ENCODE measurements around the gene ANTKMT.

DNA sequence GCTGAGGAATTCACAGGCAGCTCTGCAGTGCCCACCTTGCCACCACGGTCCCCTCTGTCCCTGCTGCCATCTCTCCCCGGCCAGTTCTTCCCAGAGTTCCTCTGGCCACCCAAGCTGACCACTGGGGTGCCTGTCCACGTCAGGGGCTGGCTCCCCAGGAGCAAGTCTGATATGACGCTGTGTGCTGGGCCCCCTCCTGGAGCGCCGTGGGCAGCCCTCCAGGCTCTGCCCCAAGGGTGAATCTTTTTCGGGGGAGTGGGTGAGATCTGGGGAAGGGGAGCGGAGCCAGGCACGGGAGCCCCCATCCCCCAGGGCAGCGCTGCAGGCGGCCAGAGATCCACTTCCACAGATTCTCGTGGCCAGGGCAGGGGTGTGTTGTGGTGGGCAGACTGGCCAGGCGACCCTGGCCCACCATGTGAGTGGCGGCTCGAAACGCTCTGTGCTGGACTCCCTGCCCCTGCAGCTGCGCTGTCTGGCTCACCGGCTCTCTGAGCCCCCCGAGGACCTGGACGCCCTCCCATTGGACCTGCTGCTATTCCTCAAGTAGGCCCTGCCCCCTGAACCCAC lies 43.3 kb downstream of the ANTKMT start:
- no peak for TF ChIP-seq CTCF (conservative IDR thresholded peaks at IDR 0.05; ENCODE audit: low read depth, low read length)
- TF ChIP-seq MAZ (IDR thresholded peaks at IDR 0.05; ENCODE audit: borderline replicate concordance, low read depth, low read length) = no peak
- no peak for TF ChIP-seq ELK1 (IDR thresholded peaks at IDR 0.05; ENCODE audit: borderline replicate concordance, low read depth, low read length)
- TF ChIP-seq CHD1 (IDR thresholded peaks at IDR 0.05; ENCODE audit: low read depth, low read length) = no peak
- no peak for TF ChIP-seq FOS (IDR thresholded peaks at IDR 0.05; ENCODE audit: low read depth, low read length)
- TF ChIP-seq POLR2A (IDR thresholded peaks at IDR 0.05; ENCODE audit: low read depth, low read length) = no peak
- no peak for TF ChIP-seq SMC3 (IDR thresholded peaks at IDR 0.05; ENCODE audit: low read depth, low read length)
- TF ChIP-seq RCOR1 (IDR thresholded peaks at IDR 0.05; ENCODE audit: insufficient replicate concordance, low read length) = no peak

Data from IMR-90 (cell line).